GM12878 (cell line): ENCODE results near the gene OLIG2. TPM values are rescaled to one million over a fixed set of nuclear protein-coding genes. Genes with fewer than 3 reads are reported as not detected.

ENCODE experiments used
- ATAC-seq: fragments of 200-7000 bp; cut with Tn5 transposase; 3 replicates; pipeline ENCODE4 v1.9.1; 2020; ENCODE audit warnings: mild to moderate bottlenecking, moderate library complexity
- BruUV-seq: library from RNA; stranded (reverse); fragments of 400-500 nt; replicated peaks from 2 replicates; lab custom pipeline; 2021; lab: Mats Ljungman, UMichigan
- CTCF ChIA-PET: fragments of 300-600 bp; sonication (Branson Sonifier 250); formaldehyde crosslinking; extraction: SDS; loops from one replicate; lab custom pipeline; 2021; ENCODE audit warnings: inconsistent platforms; lab: Yijun Ruan, JAX
- POLR2A ChIA-PET: fragments of 350-600 bp; formaldehyde crosslinking; extraction: SDS; loops from one replicate; lab custom pipeline; 2021; ENCODE audit warnings: inconsistent platforms; lab: Charles Lee
- RAD21 ChIA-PET: fragments of 300-600 bp; sonication (Branson Sonifier 250); formaldehyde crosslinking; loops from one replicate; lab custom pipeline; 2023; ENCODE audit warnings: antibody characterized with exemption; ENCODE audit not compliant: unreplicated experiment; lab: Charles Lee
- SMC1A ChIA-PET: fragments of 300-600 bp; sonication (Branson Sonifier 250); formaldehyde crosslinking; loops from one replicate; lab custom pipeline; 2023; ENCODE audit not compliant: unreplicated experiment, uncharacterized antibody; lab: Charles Lee
- DNase-seq: peaks from one replicate; pipeline ENCODE4 v3.0.0-alpha.2; 2011; ENCODE audit warnings: low read depth, low spot score
- FAIRE-seq: peaks from 3 replicates; lab custom pipeline; 2011; peaks lifted over from hg19 to GRCh38; lab: Jason Lieb, UNC
- H2AFZ ChIP-seq: 2 replicates; pipeline ENCODE4 v1.6.0; 2011; ENCODE audit warnings: low read depth, low read length, control low read depth; ENCODE audit not compliant: control insufficient read depth
- H3K27ac ChIP-seq: 2 replicates; pipeline ENCODE4 v1.5.1; 2011; ENCODE audit warnings: control low read depth; ENCODE audit not compliant: control insufficient read depth, insufficient read depth
- H3K27me3 ChIP-seq, 2 experiments: replicated peaks in 1 of 2; 2 replicates each; pipeline versions ENCODE4 v1.6.0 to v1.6.1; 2011; ENCODE audit warnings: low read length in 1 of 2; ENCODE audit not compliant: control insufficient read depth in 2 of 2, insufficient read depth in 2 of 2
- H3K36me3 ChIP-seq, 2 experiments: 2 replicates each; pipeline ENCODE4 v1.5.1; 2011; ENCODE audit warnings: low read length in 1 of 2; ENCODE audit not compliant: control insufficient read depth in 2 of 2, insufficient read depth in 2 of 2
- H3K4me1 ChIP-seq: 2 replicates; pipeline ENCODE4 v1.6.1; 2011; ENCODE audit warnings: mild to moderate bottlenecking, low read length, moderate library complexity, mixed read lengths; ENCODE audit not compliant: control insufficient read depth, insufficient read depth
- H3K4me2 ChIP-seq: 2 replicates; pipeline ENCODE4 v1.6.0; 2011; ENCODE audit warnings: control low read depth; ENCODE audit not compliant: control insufficient read depth, insufficient read depth
- H3K4me3 ChIP-seq: fragments of 200-600 bp; sonication (generic); 2 replicates; pipeline ENCODE4 v1.5.1; 2016
- H3K79me2 ChIP-seq: 2 replicates; pipeline ENCODE4 v1.6.0; 2011; ENCODE audit warnings: low read length; ENCODE audit not compliant: control insufficient read depth, insufficient read depth
- H3K9ac ChIP-seq: 2 replicates; pipeline ENCODE4 v1.8.0; 2011; ENCODE audit warnings: low read length, control low read depth, mixed read lengths; ENCODE audit not compliant: control insufficient read depth, insufficient read depth
- H3K9me3 ChIP-seq: replicated peaks from 3 replicates; pipeline ENCODE4 v1.5.1; 2011; ENCODE audit warnings: mild to moderate bottlenecking, low read length; ENCODE audit not compliant: control insufficient read depth, insufficient read depth
- H4K20me1 ChIP-seq: 2 replicates; pipeline ENCODE4 v1.6.0; 2011; ENCODE audit not compliant: control insufficient read depth, insufficient read depth
- HDGF ChIP-seq: fragments of 450-650 bp; IDR thresholded peaks from 2 replicates; pipeline ENCODE4 v1.6.1; 2016; ENCODE audit warnings: antibody characterized with exemption
- HSF1 ChIP-seq: fragments of 150-350 bp; IDR thresholded peaks from 2 replicates; pipeline ENCODE4 v1.6.1; 2014; ENCODE audit warnings: mild to moderate bottlenecking, low read depth, low read length
- NFYB ChIP-seq: IDR thresholded peaks from 2 replicates; pipeline ENCODE4 v1.6.1; 2011; ENCODE audit warnings: low read depth, mild to moderate bottlenecking, low read length, improper control_type of control experiment, moderate library complexity; ENCODE audit not compliant: insufficient read depth
- NKRF ChIP-seq: fragments of 450-650 bp; conservative IDR thresholded peaks from 2 replicates; pipeline ENCODE4 v1.6.1; 2017; ENCODE audit warnings: mild to moderate bottlenecking, moderate library complexity
- PRDM15 ChIP-seq: fragments of 450-650 bp; formaldehyde crosslinking; IDR thresholded peaks from 2 replicates; pipeline ENCODE4 v1.4.0; 2020; ENCODE audit warnings: mild to moderate bottlenecking, moderate library complexity
- RAD51 ChIP-seq: fragments of 450-650 bp; IDR thresholded peaks from 2 replicates; pipeline ENCODE4 v1.6.1; 2016; ENCODE audit warnings: moderate library complexity, mild to moderate bottlenecking, inconsistent platforms
- RELA ChIP-seq: fragments of 450-650 bp; IDR thresholded peaks from 2 replicates; pipeline ENCODE4 v1.8.0; 2014; ENCODE audit warnings: borderline replicate concordance; ENCODE audit not compliant: partially characterized antibody
- SIX5 ChIP-seq: IDR thresholded peaks from 2 replicates; pipeline ENCODE4 v1.6.1; 2011; ENCODE audit warnings: mild to moderate bottlenecking, low read depth, low read length, moderate library complexity; ENCODE audit not compliant: severe bottlenecking
- SREBF2 ChIP-seq: IDR thresholded peaks from 2 replicates; pipeline ENCODE4 v1.6.1; 2012; ENCODE audit warnings: mild to moderate bottlenecking, low read length
- ZNF207 ChIP-seq: fragments of 450-650 bp; IDR thresholded peaks from 2 replicates; pipeline ENCODE4 v1.6.1; 2014; ENCODE audit warnings: antibody characterized with exemption, mild to moderate bottlenecking, borderline replicate concordance
- WGBS: methylation state at CpG from one replicate; pipeline ENCODE4 v1.1.6; 2016; ENCODE audit warnings: low lambda C conversion rate; ENCODE audit not compliant: insufficient replicate concordance, insufficient coverage; ENCODE audit errors: missing lambda C conversion rate; 5-methylcytosine and 5-hydroxymethylcytosine counted together
- in situ Hi-C: fragments of 300-500 bp; cut with MboI; formaldehyde crosslinking; loops from 9 replicates; pipeline ENCODE4 v1.14.3; 2018; ENCODE audit warnings: mixed read lengths
- intact Hi-C: fragments of 100-400 bp; cut with micrococcal nuclease; formaldehyde crosslinking; loops from one replicate; pipeline ENCODE4 v1.14.2; 2022; ENCODE audit not compliant: unreplicated experiment
- polyA plus RNA-seq, 11 experiments: library from polyadenylated mRNA; depleted of rRNA in 4 of 11; unstranded in 6 of 11; stranded (reverse) in 5 of 11; fragments of >200 nt; fragmentation: Nextera tagmentation in 4 of 11; fragmentation: Illumina TruSeq in 1 of 11; extraction: Ambion mirVana in 4 of 11; extraction: Trizol in 1 of 11; gene quantifications; 1 replicate in 1 of 11; 2 replicates in 10 of 11; pipeline versions ENCODE4 v1.2.1 to v1.2.3, GENCODE V29; 2011 to 2016; ENCODE audit warnings: inconsistent platforms in 2 of 11, missing spikeins in 2 of 11, low read depth in 1 of 11
- total RNA-seq, 4 experiments: library from RNA; depleted of rRNA in 3 of 4; stranded (reverse); fragments of >200 nt in 3 of 4; fragmentation: Illumina TruSeq in 1 of 4; extraction: Trizol in 1 of 4; gene quantifications; 2 replicates each; pipeline versions ENCODE4 v1.2.1 to v1.2.3, GENCODE V29; 2013 to 2021

The OLIG2 gene
- total and polyA plus RNA-seq, 10 of the 15 experiments (the other 5 are each of a cell fraction or from before 2014, with no cell fraction given): not detected

- no peak for DNase-seq
- no peak for FAIRE-seq
- no peaks in the 10 kb centered on the region for H4K20me1 ChIP-seq
- H3K79me2 ChIP-seq: no peaks in the 10 kb centered on the region
- ChIA-PET SMC1A (no interaction called here), CTCF (no interaction called here), POLR2A (no interaction called here), RAD21 (no interaction called here)
- H3K36me3 ChIP-seq: no peaks in the 10 kb centered on the region; a peak in 1 of 4 replicates
- TF ChIP-seq NFYB (no peak), SIX5 (no peak), NKRF (no peak), ZNF207 (no peak), HSF1 (no peak), RAD51 (no peak), RELA (no peak), SREBF2 (no peak), PRDM15 (no peak), HDGF (no peak)
- H3K9me3 ChIP-seq: no peaks in the 10 kb centered on the region; the same call in 2 of the 3 replicates
- H3K9ac ChIP-seq: no peak overlapping the region
- no peak overlapping the region for H3K27ac ChIP-seq
- intact Hi-C loops: no loop called here
- peaks cover 35 to 40% of the 10 kb centered on the region in 2 experiments for H3K27me3 ChIP-seq
- no peak for ATAC-seq
- H2AFZ ChIP-seq: no peak overlapping the region
- in situ Hi-C loops: no loop called here
- BruUV-seq: no TSS peak
- no peak overlapping the region for H3K4me3 ChIP-seq
- H3K4me2 ChIP-seq: no peak overlapping the region
- WGBS: 32% methylated on average over 40 of the region's 40 CpGs
- H3K4me1 ChIP-seq: no peaks in the 10 kb centered on the region
These were observed 1.3 kb upstream of the OLIG2 start for GRCh38 chr21:33024201-33025103.
